CD4-positive, alpha-beta T cell treated with Interleukin-15 for 1 hour (primary cell): ENCODE measurements around the gene FOXRED1.

Source experiments
- DNase-seq: peaks from one replicate; pipeline ENCODE4 v3.0.0-alpha.2; 2020

FOXRED1 gene

GRCh38 chr11:126312961-126313360, 44.0 kb downstream of the FOXRED1 start:
- no peak for DNase-seq

GRCh38 chr11:126313826-126314225, 44.9 kb downstream of the FOXRED1 start:
- DNase-seq, result no peak

GRCh38 chr11:126317432-126317755, 48.4 kb downstream of the FOXRED1 start:
- DNase-seq, result no peak

- DNase-seq, result no peak
Measured at GRCh38 chr11:126317756-126318573, 49.0 kb downstream of the FOXRED1 start.

GRCh38 chr11:126318574-126319373, 49.8 kb downstream of the FOXRED1 start:
- no peak for DNase-seq

GRCh38 chr11:126319374-126319740, 50.4 kb downstream of the FOXRED1 start:
- no peak for DNase-seq

GRCh38 chr11:126322996-126323395, 54.0 kb downstream of the FOXRED1 start:
- DNase-seq, result no peak

- DNase-seq, result no peak
Measured at GRCh38 chr11:126327281-126328000, 58.5 kb downstream of the FOXRED1 start.
